ENCODE measurements around the gene B3GALT2. TPM values are rescaled to one million over a fixed set of nuclear protein-coding genes. Genes with fewer than 3 reads are reported as not detected.

Gene B3GALT2
- total and polyA plus RNA-seq, 7 donors = 0.03 to 0.19 (median 0.15) TPM; not detected in 2

- ATAC-seq = no peak
- H3K27me3 ChIP-seq (ENCODE audit: insufficient read depth in 3 of 3, low read length in 2 of 3) = no peaks in the 10 kb centered on the region
- no peak for DNase-seq
- no peak for TF ChIP-seq CTCF (IDR thresholded peaks at IDR 0.05)
- 95 to 99% (median 95%) methylated on average over 2 of the region's 2 CpGs for WGBS, 3 donors
- peaks cover 0 to 30% of the 10 kb centered on the region in 2 donors for H3K36me3 ChIP-seq (ENCODE audit: insufficient read depth in 1 of 2, low read depth in 1 of 2)
- H3K27ac ChIP-seq = no peak overlapping the region
- intact Hi-C loops (cut with DNase I) = no loop called here
- no peaks in the 10 kb centered on the region for H3K4me1 ChIP-seq
- H3K9me3 ChIP-seq = peaks cover under 1% of the 10 kb centered on the region
- H3K4me3 ChIP-seq = no peak overlapping the region
Observed at GRCh38 chr1:193212637-193213036, 26.2 kb upstream of the B3GALT2 start.

GRCh38 chr1:193211539-193211938 lies 25.1 kb upstream of the B3GALT2 start:
- Histone ChIP-seq H3K4me3 (no peak overlapping the region), H3K9me3 (peaks cover 9% of the 10 kb centered on the region), H3K27ac (no peak overlapping the region), H3K4me1 (no peaks in the 10 kb centered on the region), H3K36me3 (ENCODE audit: insufficient read depth in 1 of 2, low read depth in 1 of 2) (peaks cover 0 to 36% of the 10 kb centered on the region in 2 donors), H3K27me3 (ENCODE audit: insufficient read depth in 3 of 3, low read length in 2 of 3) (no peaks in the 10 kb centered on the region)
- intact Hi-C loops (cut with DNase I) = no loop called here
- no peak for DNase-seq
- ATAC-seq = no peak
- WGBS, 3 donors = 92 to 100% (median 94%) methylated on average over 1 of the region's 1 CpG
- no peak for TF ChIP-seq CTCF (IDR thresholded peaks at IDR 0.05)

GRCh38 chr1:193210996-193211395 lies 24.6 kb upstream of the B3GALT2 start:
- Histone ChIP-seq H3K27ac (no peak overlapping the region), H3K4me1 (no peaks in the 10 kb centered on the region)

GRCh38 chr1:193201021-193201420 lies 14.6 kb upstream of the B3GALT2 start:
- H3K9me3 ChIP-seq = no peaks in the 10 kb centered on the region
- peaks cover 1 to 8% of the 10 kb centered on the region in 2 donors for H3K36me3 ChIP-seq (ENCODE audit: insufficient read depth in 1 of 2, low read depth in 1 of 2)
- no peak overlapping the region for H3K27ac ChIP-seq
- ATAC-seq = no peak
- intact Hi-C loops (cut with DNase I) = no loop called here
- no peak for TF ChIP-seq CTCF (IDR thresholded peaks at IDR 0.05)
- DNase-seq = no peak
- no peaks in the 10 kb centered on the region for H3K4me1 ChIP-seq
- WGBS, 3 donors = 96% methylated on average over 2 of the region's 2 CpGs
- H3K27me3 ChIP-seq (ENCODE audit: insufficient read depth in 3 of 3, low read length in 2 of 3) = no peaks in the 10 kb centered on the region
- H3K4me3 ChIP-seq = no peak overlapping the region

More at GRCh38 chr1:193210996-193211395, 24.6 kb upstream of the B3GALT2 start:
- no peak for DNase-seq
- Histone ChIP-seq H3K36me3 (ENCODE audit: insufficient read depth in 1 of 2, low read depth in 1 of 2) (peaks cover 2 to 36% of the 10 kb centered on the region in 2 donors), H3K27me3 (ENCODE audit: insufficient read depth in 3 of 3, low read length in 2 of 3) (no peaks in the 10 kb centered on the region), H3K4me3 (no peak overlapping the region), H3K9me3 (peaks cover 9% of the 10 kb centered on the region)
- 96 to 97% (median 96%) methylated on average over 7 of the region's 7 CpGs for WGBS, 3 donors
- no peak for TF ChIP-seq CTCF (IDR thresholded peaks at IDR 0.05)
- intact Hi-C loops (cut with DNase I) = no loop called here
- no peak for ATAC-seq

GRCh38 chr1:193199940-193200339 lies 13.5 kb upstream of the B3GALT2 start:
- intact Hi-C loops (cut with DNase I) = no loop called here
- peaks cover 0 to 6% of the 10 kb centered on the region in 2 donors for H3K36me3 ChIP-seq (ENCODE audit: insufficient read depth in 1 of 2, low read depth in 1 of 2)
- H3K4me3 ChIP-seq = no peak overlapping the region
- TF ChIP-seq CTCF (IDR thresholded peaks at IDR 0.05) = no peak
- no peak overlapping the region for H3K27ac ChIP-seq
- no peak for DNase-seq
- H3K27me3 ChIP-seq (ENCODE audit: insufficient read depth in 3 of 3, low read length in 2 of 3) = no peaks in the 10 kb centered on the region
- no peak for ATAC-seq
- H3K9me3 ChIP-seq = no peaks in the 10 kb centered on the region
- no peaks in the 10 kb centered on the region for H3K4me1 ChIP-seq
- 95 to 98% (median 95%) methylated on average over 4 of the region's 4 CpGs for WGBS, 3 donors
